IMR-90 (cell line): ENCODE measurements around the gene NXPH1. TPM values are rescaled to one million over a fixed set of nuclear protein-coding genes. Genes with fewer than 3 reads are reported as not detected.

Experiments used
- ATAC-seq: fragments of 200-7000 bp; cut with Tn5 transposase; 2 replicates; pipeline ENCODE4 v1.9.1; 2020; ENCODE audit warnings: low read depth, mild to moderate bottlenecking, moderate library complexity
- BruUV-seq: library from RNA; stranded (reverse); fragments of 400-500 nt; replicated peaks from 2 replicates; lab custom pipeline; 2021; lab: Mats Ljungman, UMichigan
- CTCF ChIA-PET: fragments of 300-600 bp; formaldehyde crosslinking; extraction: SDS; loops from one replicate; lab custom pipeline; 2021; ENCODE audit warnings: antibody characterized with exemption; lab: Yijun Ruan, JAX
- POLR2A ChIA-PET: fragments of 300-600 bp; sonication (Branson Sonifier 250); formaldehyde crosslinking; loops from one replicate; lab custom pipeline; 2022; ENCODE audit warnings: antibody characterized with exemption; ENCODE audit not compliant: unreplicated experiment; lab: Charles Lee
- DNase-seq: peaks from one replicate; pipeline ENCODE4 v3.0.0; 2013
- H2AFZ ChIP-seq: replicated peaks from 2 replicates; pipeline ENCODE3; 2013; ENCODE audit warnings: low read length, mild to moderate bottlenecking; ENCODE audit not compliant: poor library complexity
- H2AK5ac ChIP-seq: 2 replicates; pipeline ENCODE4 v1.6.1; 2013; ENCODE audit warnings: low read depth, low read length, inconsistent platforms
- H2AK9ac ChIP-seq: replicated peaks from 2 replicates; pipeline ENCODE3; 2013; ENCODE audit warnings: mild to moderate bottlenecking, low read depth, low read length, moderate library complexity; ENCODE audit not compliant: poor library complexity
- H2BK120ac ChIP-seq: 2 replicates; pipeline ENCODE4 v1.6.1; 2013; ENCODE audit warnings: low read depth, low read length, inconsistent platforms
- H2BK15ac ChIP-seq: 3 replicates; pipeline ENCODE4 v1.6.1; 2013; ENCODE audit warnings: low read depth, low read length, inconsistent platforms
- H2BK20ac ChIP-seq: 2 replicates; pipeline ENCODE4 v1.6.1; 2013; ENCODE audit warnings: low read depth, mild to moderate bottlenecking, inconsistent platforms, low read length, moderate library complexity
- H2BK5ac ChIP-seq: 2 replicates; pipeline ENCODE4 v1.6.1; 2013; ENCODE audit warnings: mild to moderate bottlenecking, low read depth, low read length, inconsistent platforms; ENCODE audit not compliant: poor library complexity, severe bottlenecking
- H3K14ac ChIP-seq: replicated peaks from 2 replicates; pipeline ENCODE4 v1.6.1; 2013; ENCODE audit warnings: low read depth, low read length, inconsistent platforms
- H3K18ac ChIP-seq: 2 replicates; pipeline ENCODE4 v1.6.1; 2013; ENCODE audit warnings: low read depth, low read length, control low read depth
- H3K23ac ChIP-seq: 2 replicates; pipeline ENCODE4 v1.6.1; 2013; ENCODE audit warnings: low read depth, low read length, inconsistent platforms
- H3K27ac ChIP-seq: 2 replicates; pipeline ENCODE4 v1.5.1; 2013; ENCODE audit warnings: mild to moderate bottlenecking, control low read depth, low read length; ENCODE audit not compliant: insufficient read depth
- H3K27me3 ChIP-seq: 2 replicates; pipeline ENCODE4 v1.6.1; 2013; ENCODE audit warnings: low read length; ENCODE audit not compliant: control insufficient read depth, insufficient read depth
- H3K36me3 ChIP-seq: 2 replicates; pipeline ENCODE4 v1.6.1; 2013; ENCODE audit warnings: low read length, mixed read lengths; ENCODE audit not compliant: control insufficient read depth, insufficient read depth
- H3K4ac ChIP-seq: 2 replicates; pipeline ENCODE4 v1.6.1; 2013; ENCODE audit warnings: low read depth, low read length, inconsistent platforms
- H3K4me1 ChIP-seq: 2 replicates; pipeline ENCODE4 v1.6.1; 2013; ENCODE audit warnings: low read length, mixed read lengths; ENCODE audit not compliant: control insufficient read depth, insufficient read depth
- H3K4me2 ChIP-seq: 2 replicates; pipeline ENCODE4 v1.6.1; 2013; ENCODE audit warnings: low read depth, mild to moderate bottlenecking, control low read depth, low read length, moderate library complexity
- H3K4me3 ChIP-seq: 2 replicates; pipeline ENCODE4 v1.5.1; 2013; ENCODE audit warnings: low read depth, mild to moderate bottlenecking, control low read depth, low read length, moderate library complexity; ENCODE audit not compliant: insufficient read depth
- H3K56ac ChIP-seq: 2 replicates; pipeline ENCODE4 v1.6.1; 2013; ENCODE audit warnings: low read length, inconsistent platforms; ENCODE audit not compliant: insufficient read depth; ENCODE audit errors: extremely low read depth
- H3K79me1 ChIP-seq, 2 experiments: 2 replicates each; pipeline ENCODE4 v1.6.1; 2013; ENCODE audit warnings: low read length in 2 of 2, inconsistent platforms in 1 of 2, low read depth in 1 of 2
- H3K9ac ChIP-seq: 2 replicates; pipeline ENCODE4 v1.6.1; 2013; ENCODE audit warnings: low read depth, low read length, control low read depth
- H3K9me1 ChIP-seq: 2 replicates; pipeline ENCODE4 v1.6.1; 2013; ENCODE audit warnings: low read length, inconsistent platforms; ENCODE audit not compliant: insufficient read depth
- H3K9me3 ChIP-seq: 2 replicates; pipeline ENCODE4 v1.6.1; 2013; ENCODE audit warnings: low read length; ENCODE audit not compliant: control insufficient read depth, insufficient read depth
- H4K20me1 ChIP-seq: 2 replicates; pipeline ENCODE4 v1.6.1; 2013; ENCODE audit warnings: low read length, inconsistent platforms; ENCODE audit not compliant: insufficient read depth
- H4K5ac ChIP-seq: 2 replicates; pipeline ENCODE4 v1.6.1; 2013; ENCODE audit warnings: mild to moderate bottlenecking, low read depth, low read length, control low read depth
- H4K8ac ChIP-seq, 2 experiments: 2 replicates each; pipeline ENCODE4 v1.6.1; 2013; ENCODE audit warnings: low read depth in 2 of 2, low read length in 2 of 2, control low read depth in 1 of 2, inconsistent platforms in 1 of 2
- H4K91ac ChIP-seq: 2 replicates; pipeline ENCODE4 v1.6.1; 2013; ENCODE audit warnings: low read depth, low read length, inconsistent platforms; ENCODE audit not compliant: insufficient read depth
- NFE2L2 ChIP-seq: fragments of 150-350 bp; IDR thresholded peaks from 2 replicates; pipeline ENCODE4 v1.6.1; 2016; ENCODE audit warnings: low read depth, mild to moderate bottlenecking, low read length
- WGBS, 2 experiments: methylation state at CpG; one replicate each; pipeline versions ENCODE4 v1.1.5 to v1.1.7; 2013; ENCODE audit warnings: missing lambda C conversion rate in 2 of 2; ENCODE audit not compliant: insufficient read length in 1 of 2; ENCODE audit errors: extremely low coverage in 2 of 2; 5-methylcytosine and 5-hydroxymethylcytosine counted together
- dilution Hi-C: fragments of 300-500 bp; cut with HindIII; formaldehyde crosslinking; loops from one replicate; pipeline ENCODE4 v1.14.3; 2018; ENCODE audit warnings: low sequenced_read_pairs; ENCODE audit not compliant: unreplicated experiment
- in situ Hi-C: fragments of 300-500 bp; cut with MboI; formaldehyde crosslinking; loops from 3 replicates; pipeline ENCODE4 v1.14.3; 2019; ENCODE audit warnings: low sequenced_read_pairs, inconsistent platforms, mixed read lengths
- intact Hi-C: fragments of 100-400 bp; cut with micrococcal nuclease; formaldehyde crosslinking; loops from 2 replicates; pipeline ENCODE4 v1.10.0; 2022
- polyA plus RNA-seq, 3 experiments: library from polyadenylated mRNA; depleted of rRNA; stranded (reverse); fragments of >200 nt; gene quantifications; 2 replicates each; pipeline ENCODE4 v1.2.3, GENCODE V29; 2012; ENCODE audit warnings: low replicate concordance in 1 of 3
- total RNA-seq: library from RNA; depleted of rRNA; stranded (reverse); fragments of >200 nt; gene quantifications from 2 replicates; pipeline ENCODE4 v1.2.3, GENCODE V29; 2012

Gene NXPH1
- total and polyA plus RNA-seq, 2 of the 4 experiments (the other 2 are of a cell fraction): not detected

- CTCF ChIA-PET: no interaction called here
- dilution Hi-C loops: no loop called here
- H3K4me2 ChIP-seq: no peak overlapping the region
These were observed 181.6 kb downstream of the NXPH1 start for GRCh38 chr7:8615019-8615418.

More at GRCh38 chr7:8615019-8615418, 181.6 kb downstream of the NXPH1 start:
- intact Hi-C loops: no loop called here
- TF ChIP-seq NFE2L2: no peak
- H4K91ac ChIP-seq: no peak overlapping the region
- no peaks in the 10 kb centered on the region for H3K27me3 ChIP-seq
- peaks cover 10% of the 10 kb centered on the region for H3K9me3 ChIP-seq
- H3K14ac ChIP-seq: no peak overlapping the region
- H2BK20ac ChIP-seq: no peak overlapping the region
- H2AK5ac ChIP-seq: no peak overlapping the region
- BruUV-seq: no TSS peak
- no peak overlapping the region for H2BK5ac ChIP-seq
- no peak overlapping the region for H3K27ac ChIP-seq
- H4K20me1 ChIP-seq: no peaks in the 10 kb centered on the region
- no peak overlapping the region for H4K8ac ChIP-seq
- no peak for ATAC-seq
- H3K79me1 ChIP-seq: no peaks in the 10 kb centered on the region
- H3K23ac ChIP-seq: no peak overlapping the region
- H3K4me3 ChIP-seq: no peak overlapping the region
- no peak overlapping the region for H3K56ac ChIP-seq
- no peak overlapping the region for H4K5ac ChIP-seq
- H3K9ac ChIP-seq: no peak overlapping the region
- no peaks in the 10 kb centered on the region for H3K9me1 ChIP-seq
- no peak overlapping the region for H3K18ac ChIP-seq
- H3K36me3 ChIP-seq: no peaks in the 10 kb centered on the region
- DNase-seq: no peak
- no CpG with 5 or more reads among the region's 5 CpGs for WGBS, 2 experiments
- no peak overlapping the region for H2BK15ac ChIP-seq
- no peaks in the 10 kb centered on the region for H3K4me1 ChIP-seq
- H2BK120ac ChIP-seq: no peak overlapping the region
- POLR2A ChIA-PET: no interaction called here
- no peak overlapping the region for H2AFZ ChIP-seq
- H2AK9ac ChIP-seq: no peak overlapping the region
- no peak overlapping the region for H3K4ac ChIP-seq
- in situ Hi-C loops: no loop called here
